NT2/D1 (cell line): Measurements from ENCODE around the gene C9orf78.
"Not testable (repeated sequence)": the region's sequence is repeated elsewhere in the genome, so short reads cannot be mapped to it uniquely, and the experiment has no call there.

Experiments
- SUZ12 ChIP-seq: IDR thresholded peaks from 2 replicates; pipeline ENCODE4 v1.6.1; 2011; ENCODE audit not compliant: insufficient read length, insufficient read depth; ENCODE audit errors: extremely low read depth
- YY1 ChIP-seq: IDR thresholded peaks from 2 replicates; pipeline ENCODE4 v1.6.1; 2011; ENCODE audit not compliant: insufficient read length, insufficient read depth
- ZNF274 ChIP-seq: IDR thresholded peaks from 2 replicates; pipeline ENCODE4 v1.6.1; 2011; ENCODE audit warnings: mild to moderate bottlenecking, low read depth, low read length

- not testable (repeated sequence) for TF ChIP-seq YY1, SUZ12, ZNF274
Measured at GRCh38 chr9:129784970-129785369, 50.1 kb downstream of the C9orf78 start.
